GM21360 (cell line): ENCODE data around the gene SIPA1L3.

Experiments used
- ATAC-seq: cut with Tn5 transposase; IDR thresholded peaks from one replicate; pipeline ENCODE4 v1.9.1; 2021; ENCODE audit warnings: mild to moderate bottlenecking, moderate library complexity; ENCODE audit not compliant: unreplicated experiment

SIPA1L3 gene

DNA sequence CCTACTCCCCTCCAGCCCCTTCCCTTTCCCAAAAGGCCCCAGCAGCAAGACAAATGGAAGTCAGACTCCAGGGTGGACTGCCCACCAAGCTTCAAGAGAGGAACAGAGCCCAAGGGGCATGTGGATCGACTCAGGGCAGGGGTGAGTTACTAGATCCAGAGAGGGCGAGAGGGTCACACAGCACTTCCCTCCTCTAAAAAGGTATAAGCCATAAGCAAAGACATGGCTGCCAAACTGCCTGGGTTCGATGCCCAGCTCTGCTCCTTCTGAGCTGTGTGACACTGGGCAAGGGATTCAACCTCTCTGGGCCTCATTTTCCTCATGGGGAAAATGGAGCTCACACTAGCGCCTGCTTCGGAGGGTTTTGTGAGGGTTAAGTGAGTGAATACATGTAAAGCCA is 345.4 kb downstream of the SIPA1L3 start:
- no peak for ATAC-seq

DNA sequence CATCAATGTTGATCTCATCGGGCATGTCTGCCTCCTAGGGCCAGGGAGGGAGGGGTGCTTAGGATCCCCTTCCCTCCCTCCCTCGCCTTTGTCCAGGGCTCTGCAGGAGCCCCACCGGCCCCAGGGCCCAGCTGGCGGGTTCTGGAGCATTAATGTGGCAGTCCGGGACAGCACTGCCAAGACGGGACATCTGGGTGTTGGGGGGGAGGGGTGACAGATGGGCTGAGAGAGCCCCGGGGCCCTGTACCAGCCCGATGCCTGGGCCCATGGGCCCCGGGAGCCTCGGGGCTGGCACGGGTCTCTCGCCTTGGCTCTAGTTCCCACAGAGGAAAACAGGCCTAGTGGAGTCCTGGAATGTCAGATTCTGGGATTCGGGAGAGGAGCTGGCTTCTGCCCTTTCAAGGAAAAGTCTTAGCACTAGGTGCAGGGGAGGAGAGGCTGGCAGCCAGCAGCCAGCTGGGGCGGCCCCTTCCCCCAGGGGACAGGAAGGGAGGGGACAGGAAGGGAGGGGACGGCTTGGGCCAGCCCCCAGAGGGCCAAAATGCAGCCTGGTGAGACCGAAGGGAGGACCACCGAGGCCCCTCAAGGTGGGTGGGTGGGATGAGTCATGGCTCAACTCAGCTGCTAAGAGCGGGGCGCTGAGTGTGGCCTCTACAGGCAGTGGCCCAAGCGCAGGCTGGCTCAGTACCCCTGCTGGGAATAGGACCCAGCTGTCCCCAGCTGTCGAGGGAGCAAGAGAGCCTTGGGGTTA is 346.1 kb downstream of the SIPA1L3 start:
- no peak for ATAC-seq

DNA sequence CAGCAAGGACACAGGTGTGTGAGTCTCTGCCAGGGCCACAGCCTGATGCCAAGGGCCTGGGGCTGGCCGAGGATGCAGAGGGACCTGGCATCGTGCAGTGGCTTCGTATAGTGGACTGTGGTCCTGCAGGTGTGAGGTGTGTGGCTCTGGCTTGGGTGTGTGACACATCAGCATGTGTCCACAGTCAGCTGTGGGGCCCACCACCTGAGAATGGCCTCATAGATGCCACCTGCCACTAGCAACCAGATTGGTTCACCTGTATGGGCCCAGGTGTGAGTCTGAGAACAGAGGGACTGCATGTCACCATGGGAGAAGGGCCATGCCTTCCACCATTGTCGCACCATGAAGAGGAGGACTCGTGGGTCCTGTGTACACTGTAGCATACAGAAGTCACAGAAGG is 346.8 kb downstream of the SIPA1L3 start:
- no peak for ATAC-seq

DNA sequence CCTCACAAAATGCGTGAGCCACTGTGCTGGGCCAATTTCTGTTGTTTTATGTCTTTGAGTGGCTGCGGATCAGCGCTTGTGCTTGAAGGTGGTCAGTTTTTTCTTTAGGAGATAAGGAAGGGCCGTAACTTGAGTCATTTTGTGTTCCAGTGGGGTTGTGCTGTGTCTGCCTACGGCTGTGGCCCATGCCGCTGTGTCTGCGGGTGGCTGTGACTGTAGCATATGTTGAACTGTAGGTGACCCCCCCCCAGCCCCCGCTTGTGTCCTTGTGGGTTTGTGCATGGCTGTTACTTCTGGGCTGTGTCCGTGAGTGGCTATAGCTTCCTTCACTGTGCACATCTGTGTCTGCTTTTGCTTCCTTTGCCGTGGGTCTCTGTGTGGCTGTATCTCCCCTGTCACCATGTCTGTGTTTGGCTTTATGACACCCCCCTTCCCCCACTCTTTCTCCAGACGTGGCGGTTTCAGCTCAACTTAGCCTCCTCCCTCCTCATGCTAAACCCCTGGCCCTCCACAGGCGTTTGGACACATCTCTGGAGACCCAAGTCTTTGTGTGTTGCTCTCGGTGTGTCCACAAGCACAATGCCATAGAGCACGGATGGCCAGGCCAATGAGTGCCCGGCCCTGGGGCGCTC is 348.5 kb downstream of the SIPA1L3 start:
- no peak for ATAC-seq
